HEK293 (cell line): ENCODE data around the gene LHX4.

Source experiments
- CTCF ChIA-PET: fragments of 350-600 bp; formaldehyde crosslinking; extraction: SDS; loops from one replicate; lab custom pipeline; 2021; ENCODE audit warnings: antibody characterized with exemption; lab: Yijun Ruan, JAX
- POLR2A ChIA-PET: fragments of 300-600 bp; formaldehyde crosslinking; extraction: SDS; loops from one replicate; lab custom pipeline; 2020; ENCODE audit warnings: antibody characterized with exemption, inconsistent platforms; lab: Yijun Ruan, JAX
- H3K27ac ChIP-seq: fragments of 200-500 bp; sonication (Bioruptor generic); 2 replicates; pipeline ENCODE4 v1.5.1; 2014; ENCODE audit warnings: low read depth, low read length, control low read depth, inconsistent platforms; ENCODE audit errors: extremely low read depth
- H3K36me3 ChIP-seq, 2 experiments: fragments of 200-500 bp in 1 of 2; sonication (Bioruptor generic) in 1 of 2; 1 replicate in 1 of 2; 2 replicates in 1 of 2; pipeline ENCODE4 v1.5.1; 2014 to 2017; ENCODE audit warnings: inconsistent platforms in 2 of 2, low read length in 2 of 2; ENCODE audit not compliant: control insufficient read depth in 2 of 2, insufficient read depth in 1 of 2
- H3K4me1 ChIP-seq: fragments of 200-500 bp; sonication (Bioruptor generic); 2 replicates; pipeline ENCODE4 v1.5.1; 2014; ENCODE audit warnings: mild to moderate bottlenecking, low read length, inconsistent platforms; ENCODE audit not compliant: control insufficient read depth, insufficient read depth
- H3K4me3 ChIP-seq: 2 replicates; pipeline ENCODE4 v1.5.1; 2011; ENCODE audit warnings: low read depth, mild to moderate bottlenecking, control low read depth, low read length, moderate library complexity
- H3K9me3 ChIP-seq: fragments of 200-500 bp; sonication (Bioruptor generic); 2 replicates; pipeline ENCODE4 v1.5.1; 2014; ENCODE audit warnings: low read depth, low read length, inconsistent platforms; ENCODE audit not compliant: control insufficient read depth, insufficient read depth
- BCL11A ChIP-seq: fragments of 450-650 bp; formaldehyde crosslinking; IDR thresholded peaks from 2 replicates; pipeline ENCODE4 v1.5.1; 2016; ENCODE audit warnings: low read depth, missing biosample characterization, missing genetic modification characterization
- BCL6B ChIP-seq: fragments of 450-650 bp; formaldehyde crosslinking; IDR thresholded peaks from 2 replicates; pipeline ENCODE4 v1.5.1; 2017; ENCODE audit warnings: missing biosample characterization, missing genetic modification characterization
- EGR2 ChIP-seq: fragments of 450-650 bp; formaldehyde crosslinking; IDR thresholded peaks from 2 replicates; pipeline ENCODE4 v1.5.1; 2016; ENCODE audit warnings: low read depth, missing biosample characterization, missing genetic modification characterization
- GFI1B ChIP-seq: fragments of 450-650 bp; formaldehyde crosslinking; IDR thresholded peaks from 2 replicates; pipeline ENCODE4 v1.5.1; 2016; ENCODE audit warnings: missing biosample characterization, missing genetic modification characterization
- KLF17 ChIP-seq: fragments of 450-650 bp; formaldehyde crosslinking; IDR thresholded peaks from 2 replicates; pipeline ENCODE4 v1.5.1; 2016; ENCODE audit warnings: missing biosample characterization, missing genetic modification characterization
- MZF1 ChIP-seq: fragments of 450-650 bp; formaldehyde crosslinking; IDR thresholded peaks from 2 replicates; pipeline ENCODE4 v1.5.1; 2017; ENCODE audit warnings: missing biosample characterization, missing genetic modification characterization, borderline replicate concordance
- SP2 ChIP-seq: fragments of 450-650 bp; formaldehyde crosslinking; IDR thresholded peaks from 2 replicates; pipeline ENCODE4 v1.5.1; 2016; ENCODE audit warnings: missing biosample characterization, missing genetic modification characterization
- ZNF174 ChIP-seq: fragments of 450-650 bp; formaldehyde crosslinking; IDR thresholded peaks from 2 replicates; pipeline ENCODE4 v1.5.0; 2017; ENCODE audit warnings: missing biosample characterization, mild to moderate bottlenecking, missing genetic modification characterization
- ZNF2 ChIP-seq: fragments of 450-650 bp; formaldehyde crosslinking; IDR thresholded peaks from 2 replicates; pipeline ENCODE4 v1.5.1; 2016; ENCODE audit warnings: missing biosample characterization, missing genetic modification characterization
- ZNF202 ChIP-seq: fragments of 450-650 bp; formaldehyde crosslinking; IDR thresholded peaks from 2 replicates; pipeline ENCODE4 v1.5.1; 2016; ENCODE audit warnings: missing biosample characterization, missing genetic modification characterization, borderline replicate concordance
- ZNF23 ChIP-seq: fragments of 450-650 bp; formaldehyde crosslinking; IDR thresholded peaks from 2 replicates; pipeline ENCODE4 v1.5.1; 2016; ENCODE audit warnings: missing biosample characterization, missing genetic modification characterization, borderline replicate concordance
- ZNF280D ChIP-seq: fragments of 450-650 bp; formaldehyde crosslinking; IDR thresholded peaks from 2 replicates; pipeline ENCODE4 v1.5.1; 2016; ENCODE audit warnings: missing biosample characterization, missing genetic modification characterization
- ZNF394 ChIP-seq: fragments of 450-650 bp; formaldehyde crosslinking; IDR thresholded peaks from 2 replicates; pipeline ENCODE4 v1.5.1; 2016; ENCODE audit warnings: missing biosample characterization, missing genetic modification characterization, mild to moderate bottlenecking, moderate library complexity, borderline replicate concordance
- ZNF560 ChIP-seq: fragments of 450-650 bp; formaldehyde crosslinking; IDR thresholded peaks from 2 replicates; pipeline ENCODE4 v1.5.1; 2017; ENCODE audit warnings: missing biosample characterization, missing genetic modification characterization, borderline replicate concordance
- ZNF623 ChIP-seq: fragments of 450-650 bp; formaldehyde crosslinking; IDR thresholded peaks from 2 replicates; pipeline ENCODE4 v1.5.1; 2016; ENCODE audit warnings: missing biosample characterization, missing genetic modification characterization

LHX4 gene

GRCh38 chr1:180232521-180233043, 2.5 kb downstream of the LHX4 start:
- ChIA-PET CTCF (interaction anchor here (0.7 to 3.0 kb wide), 4 partner anchors 10 to 418 kb away, joined by 3 to 14 read pairs (median 6); no protein-coding TSS in a partner anchor), POLR2A (no interaction called here)
- H3K36me3 ChIP-seq: no peaks in the 10 kb centered on the region
- H3K4me3 ChIP-seq: no peak overlapping the region
- H3K27ac ChIP-seq: no peak overlapping the region
- H3K9me3 ChIP-seq: no peaks in the 10 kb centered on the region
- TF ChIP-seq GFI1B (tag by site-specific recombination) (no peak), EGR2 (no peak), ZNF2 (tag by site-specific recombination) (no peak), ZNF174 (tag by site-specific recombination) (no peak), ZNF560 (tag by site-specific recombination) (no peak), ZNF623 (no peak), BCL6B (tag by site-specific recombination) (no peak), ZNF394 (tag by site-specific recombination) (no peak), ZNF280D (tag by site-specific recombination) (no peak), KLF17 (tag by site-specific recombination) (no peak), SP2 (tag by site-specific recombination) (no peak), BCL11A (tag by site-specific recombination) (no peak), MZF1 (no peak)
- no peaks in the 10 kb centered on the region for H3K4me1 ChIP-seq

- H3K4me3 ChIP-seq: no peak overlapping the region
- no peaks in the 10 kb centered on the region for H3K9me3 ChIP-seq
- TF ChIP-seq ZNF23 (tag by site-specific recombination) (no peak), ZNF202 (tag by site-specific recombination) (peak; percentile 27; the same call in 1 of the 2 replicates)
- H3K36me3 ChIP-seq: no peaks in the 10 kb centered on the region
- H3K27ac ChIP-seq: no peak overlapping the region
- ChIA-PET POLR2A (no interaction called here), CTCF (interaction anchor here (3.0 kb wide), 1 partner anchor 45 kb away, joined by 14 read pairs; no protein-coding TSS in a partner anchor)
- H3K4me1 ChIP-seq: no peaks in the 10 kb centered on the region
Observed at GRCh38 chr1:180233191-180234011, 3.3 kb downstream of the LHX4 start.
